GM12875 (cell line): ENCODE data around the gene DOHH.

ENCODE experiments used
- H3K4me3 ChIP-seq: one replicate; pipeline ENCODE4 v1.5.1; 2011; ENCODE audit warnings: low read depth, low read length, control low read depth
- TF ChIP-seq, protein P1 (sequence below): IDR thresholded peaks from 2 replicates; pipeline ENCODE4 v1.5.1; 2011; ENCODE audit warnings: low read depth, mild to moderate bottlenecking, control low read depth, inconsistent platforms, low read length, moderate library complexity, borderline replicate concordance; ENCODE audit not compliant: insufficient read depth

Gene DOHH, protein sequence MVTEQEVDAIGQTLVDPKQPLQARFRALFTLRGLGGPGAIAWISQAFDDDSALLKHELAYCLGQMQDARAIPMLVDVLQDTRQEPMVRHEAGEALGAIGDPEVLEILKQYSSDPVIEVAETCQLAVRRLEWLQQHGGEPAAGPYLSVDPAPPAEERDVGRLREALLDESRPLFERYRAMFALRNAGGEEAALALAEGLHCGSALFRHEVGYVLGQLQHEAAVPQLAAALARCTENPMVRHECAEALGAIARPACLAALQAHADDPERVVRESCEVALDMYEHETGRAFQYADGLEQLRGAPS

DNA sequence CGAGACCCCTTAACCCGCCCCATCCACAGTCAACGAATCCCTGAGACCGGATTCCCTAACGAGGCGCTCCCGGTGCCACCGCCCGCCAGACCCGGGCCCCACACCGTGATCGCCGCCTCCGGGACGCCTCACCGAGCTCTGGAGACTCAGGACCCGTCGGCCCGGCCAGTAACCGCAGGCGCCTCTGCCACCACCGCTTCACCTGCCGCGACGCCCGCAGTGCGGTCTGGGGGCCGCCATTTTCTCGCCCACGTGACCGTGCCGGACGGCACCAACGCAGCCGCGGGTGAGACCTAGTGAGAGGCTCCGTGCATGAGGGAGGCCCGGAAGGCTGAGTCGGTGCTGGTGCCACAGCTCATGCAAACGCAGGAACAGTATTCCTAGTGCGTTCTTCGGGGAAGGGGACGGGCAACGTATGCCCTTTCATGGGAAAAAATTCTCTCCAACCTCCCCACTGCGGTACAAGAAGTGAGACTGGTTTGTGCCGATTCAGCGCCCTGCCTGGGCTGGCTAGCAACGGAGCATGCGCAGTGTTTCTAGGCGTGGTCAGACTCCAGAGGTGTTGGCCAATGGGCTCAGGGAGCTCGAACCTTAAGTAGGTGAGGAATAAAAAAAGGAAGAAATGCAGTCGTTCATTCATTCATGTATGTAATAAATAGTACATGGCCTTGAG, at the start of gene DOHH:
DOHH (minus strand) TSS at position 246 of the 673 bp plus-strand sequence. CDS start 3,860 bp downstream, outside the sequence.
- TF ChIP-seq, protein P1, sequence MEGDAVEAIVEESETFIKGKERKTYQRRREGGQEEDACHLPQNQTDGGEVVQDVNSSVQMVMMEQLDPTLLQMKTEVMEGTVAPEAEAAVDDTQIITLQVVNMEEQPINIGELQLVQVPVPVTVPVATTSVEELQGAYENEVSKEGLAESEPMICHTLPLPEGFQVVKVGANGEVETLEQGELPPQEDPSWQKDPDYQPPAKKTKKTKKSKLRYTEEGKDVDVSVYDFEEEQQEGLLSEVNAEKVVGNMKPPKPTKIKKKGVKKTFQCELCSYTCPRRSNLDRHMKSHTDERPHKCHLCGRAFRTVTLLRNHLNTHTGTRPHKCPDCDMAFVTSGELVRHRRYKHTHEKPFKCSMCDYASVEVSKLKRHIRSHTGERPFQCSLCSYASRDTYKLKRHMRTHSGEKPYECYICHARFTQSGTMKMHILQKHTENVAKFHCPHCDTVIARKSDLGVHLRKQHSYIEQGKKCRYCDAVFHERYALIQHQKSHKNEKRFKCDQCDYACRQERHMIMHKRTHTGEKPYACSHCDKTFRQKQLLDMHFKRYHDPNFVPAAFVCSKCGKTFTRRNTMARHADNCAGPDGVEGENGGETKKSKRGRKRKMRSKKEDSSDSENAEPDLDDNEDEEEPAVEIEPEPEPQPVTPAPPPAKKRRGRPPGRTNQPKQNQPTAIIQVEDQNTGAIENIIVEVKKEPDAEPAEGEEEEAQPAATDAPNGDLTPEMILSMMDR = no peak
- peak within 1 kb of the TSS; percentile 92 for H3K4me3 ChIP-seq

DNA sequence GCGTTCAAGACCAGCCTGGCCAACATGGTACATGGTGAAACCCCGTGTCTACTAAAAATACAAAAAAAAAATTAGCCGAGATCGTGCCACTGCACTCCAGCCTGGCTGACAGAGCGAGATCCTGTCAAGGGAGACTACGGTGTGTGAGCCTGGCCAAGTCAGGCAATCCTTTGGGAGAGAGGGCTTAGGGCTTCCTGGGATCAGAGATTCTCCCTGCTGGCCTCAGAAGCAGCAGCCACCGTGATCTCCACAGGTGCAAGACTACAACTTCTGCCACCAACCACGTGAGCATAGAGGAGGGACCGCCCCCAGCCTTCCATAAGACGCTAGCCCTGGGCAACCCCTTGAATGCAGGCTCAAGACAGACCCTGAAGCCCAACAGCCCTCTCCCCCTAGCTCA, 49.3 kb upstream of the DOHH start:
- TF ChIP-seq, protein P1 = no peak

DNA sequence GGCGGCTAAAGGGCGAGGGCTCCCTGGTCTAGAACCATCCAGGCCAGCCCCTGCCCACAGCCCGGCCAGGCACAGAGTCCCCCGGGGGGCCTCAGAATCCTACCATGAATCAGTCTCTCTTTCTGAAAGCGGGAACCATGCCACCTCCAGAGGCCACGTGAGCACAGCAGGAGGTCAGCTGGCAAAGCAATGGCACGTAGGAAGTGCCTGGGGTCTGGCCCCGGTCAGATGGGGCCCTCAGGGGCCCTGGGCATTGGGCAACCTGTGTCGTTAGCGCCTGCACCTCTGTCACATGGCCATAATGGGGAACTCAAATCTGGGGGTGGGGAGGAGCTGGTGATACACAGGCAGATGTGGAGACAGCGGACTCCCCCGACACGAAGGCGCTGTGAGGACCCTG, 48.1 kb upstream of the DOHH start:
- TF ChIP-seq, protein P1 = no peak
- no peak overlapping the region for H3K4me3 ChIP-seq

More for the DNA sequence above, 49.3 kb upstream of the DOHH start:
- no peak overlapping the region for H3K4me3 ChIP-seq

DNA sequence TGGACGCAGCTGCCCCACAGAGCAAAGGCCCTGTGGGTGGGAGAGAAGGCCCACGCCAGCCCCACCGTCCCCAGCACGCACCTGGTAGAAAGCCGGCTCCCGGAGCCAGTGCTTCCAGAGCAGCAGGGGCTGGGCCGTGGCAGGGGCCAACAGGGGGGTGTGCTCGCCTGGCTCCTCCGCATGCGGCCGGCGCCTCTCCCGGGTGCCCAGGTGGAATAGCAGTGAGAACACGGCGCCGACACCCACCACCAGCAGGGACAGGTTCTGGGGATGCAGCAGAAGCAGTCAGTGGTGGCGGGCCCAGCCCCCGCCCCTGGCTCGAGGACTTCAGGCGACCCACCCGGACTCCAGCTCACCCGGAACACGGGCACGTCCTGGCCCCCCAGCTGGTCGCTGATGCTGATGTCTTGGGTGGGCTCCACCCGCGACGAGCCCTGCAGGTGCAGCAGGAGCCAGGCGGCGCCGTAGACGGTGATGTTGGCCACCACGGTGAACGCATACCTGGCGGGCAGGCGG, 47.4 kb upstream of the DOHH start:
- TF ChIP-seq, protein P1 = no peak
- H3K4me3 ChIP-seq = no peak overlapping the region

DNA sequence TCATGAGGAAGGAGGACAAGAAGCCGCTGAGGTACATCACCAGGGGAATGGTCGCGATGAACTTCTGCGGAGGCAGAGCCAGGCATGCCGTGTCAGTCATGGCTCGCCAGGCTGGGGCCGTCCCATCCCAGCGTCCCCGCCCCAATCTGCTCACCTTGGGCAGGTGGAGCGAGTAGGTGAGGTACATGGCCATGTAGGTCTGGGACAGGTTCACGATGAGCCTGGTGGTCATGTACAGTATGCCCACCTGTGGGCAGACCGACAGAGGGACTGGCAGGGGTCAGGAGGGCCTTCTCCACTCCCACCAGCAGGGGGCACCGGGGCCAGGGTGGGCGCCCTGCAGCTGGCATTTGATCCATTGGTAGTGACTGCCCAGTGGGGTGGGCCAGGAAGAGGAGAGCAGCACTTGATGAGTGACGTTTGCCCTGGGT, 46.8 kb upstream of the DOHH start:
- no peak overlapping the region for H3K4me3 ChIP-seq
- TF ChIP-seq, protein P1 = peak; percentile 86

DNA sequence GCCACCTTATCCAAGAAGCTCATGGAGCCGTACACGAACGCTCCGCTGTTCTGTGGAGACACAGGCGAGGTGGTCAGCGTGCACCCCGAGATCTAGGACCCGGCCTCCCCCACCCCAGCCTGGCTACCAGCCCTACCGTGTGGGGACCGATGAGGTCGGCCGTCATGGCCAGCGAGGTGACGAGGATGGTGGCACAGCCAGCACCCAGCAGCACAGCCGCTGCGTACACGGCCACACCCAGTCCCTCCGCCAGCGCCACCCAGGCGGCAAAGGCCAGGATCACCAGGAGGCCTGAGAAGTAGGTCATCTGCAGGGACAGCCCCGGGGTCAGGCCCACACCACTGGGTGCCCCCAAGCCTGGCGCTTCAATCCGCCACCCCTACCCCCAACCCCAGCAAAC, 45.6 kb upstream of the DOHH start:
- H3K4me3 ChIP-seq = no peak overlapping the region
- TF ChIP-seq, protein P1 = no peak
